GM18907 (cell line): ENCODE results near the gene RHBDD2.
"Not testable (repeated sequence)": the region's sequence is repeated elsewhere in the genome, so short reads cannot be mapped to it uniquely, and the experiment has no call there.

Source experiments
- ATAC-seq: cut with Tn5 transposase; IDR thresholded peaks from one replicate; pipeline ENCODE4 v1.9.1; 2021; ENCODE audit warnings: mild to moderate bottlenecking, moderate library complexity; ENCODE audit not compliant: unreplicated experiment

RHBDD2 gene

GRCh38 chr7:75888464-75889222 is 9.8 kb downstream of the RHBDD2 start:
- ATAC-seq = no peak

GRCh38 chr7:75889223-75889825 is 10.5 kb downstream of the RHBDD2 start:
- no peak for ATAC-seq

- ATAC-seq = no peak
Observed at GRCh38 chr7:75889826-75890225, 11.0 kb downstream of the RHBDD2 start.

- ATAC-seq = not testable (repeated sequence)
Observed at GRCh38 chr7:75891237-75891636, 12.4 kb downstream of the RHBDD2 start.

- no peak for ATAC-seq
Observed at GRCh38 chr7:75891815-75892411, 13.1 kb downstream of the RHBDD2 start.

GRCh38 chr7:75892634-75893272 is 13.9 kb downstream of the RHBDD2 start:
- no peak for ATAC-seq

- ATAC-seq = no peak
Observed at GRCh38 chr7:75896803-75897327, 18.0 kb downstream of the RHBDD2 start.

- no peak for ATAC-seq
Observed at GRCh38 chr7:75900617-75901315, 21.9 kb downstream of the RHBDD2 start.

- no peak for ATAC-seq
Observed at GRCh38 chr7:75905785-75906604, 27.2 kb downstream of the RHBDD2 start.

- no peak for ATAC-seq
Observed at GRCh38 chr7:75906991-75907667, 28.3 kb downstream of the RHBDD2 start.

- not testable (repeated sequence) for ATAC-seq
Observed at GRCh38 chr7:75907668-75908039, 28.8 kb downstream of the RHBDD2 start.

GRCh38 chr7:75909521-75910132 is 30.8 kb downstream of the RHBDD2 start:
- no peak for ATAC-seq

- not testable (repeated sequence) for ATAC-seq
Observed at GRCh38 chr7:75911186-75911585, 32.4 kb downstream of the RHBDD2 start.

GRCh38 chr7:75913437-75913836 is 34.6 kb downstream of the RHBDD2 start:
- no peak for ATAC-seq

- ATAC-seq = peak; percentile 1
Observed at GRCh38 chr7:75914169-75914654, 35.4 kb downstream of the RHBDD2 start.

- ATAC-seq = peak; percentile 91
Observed at GRCh38 chr7:75914655-75915415, 36.0 kb downstream of the RHBDD2 start, which contains the start of gene POR. Gene POR (plus strand): TSS chr7:75915155. CDS start chr7:75954002, 38,847 bp downstream.

GRCh38 chr7:75915416-75916156 is 36.8 kb downstream of the RHBDD2 start:
- peak; percentile 23 for ATAC-seq
